ENCODE measurements around the gene ADI1.
A peak's percentile ranks its signal among the peaks of the same experiment; 100 is the strongest.

Gene ADI1

GRCh38 chr2:3519255-3520205 lies at the start of gene ADI1:
Gene ADI1 (minus strand): TSS chr2:3519531. CDS start chr2:3519487, 44 bp downstream.
- peaks cover 0 to 31% (median 25%) of the 10 kb centered on the region in 11 experiments; a peak in 20 of 22 replicates for H3K36me3 ChIP-seq
- peak within 1 kb of the TSS; percentile 76 to 91 (median 80) for H3K4me3 ChIP-seq
- peaks cover 20 to 53% (median 30%) of the 10 kb centered on the region in 10 experiments for H3K4me1 ChIP-seq
- no peaks in the 10 kb centered on the region for H4K20me1 ChIP-seq
- H3K27ac ChIP-seq: peak within 1 kb of the TSS; percentile 82 to 97 (median 91)
- H3K9me3 ChIP-seq (replicated peaks in 1 of 11): peaks cover 18 to 27% (median 24%) of the 10 kb centered on the region in 11 experiments; a peak in 21 of 22 replicates
- H3K9ac ChIP-seq: peak within 1 kb of the TSS; percentile 86 to 94 (median 91)
- no peaks in the 10 kb centered on the region for H3K27me3 ChIP-seq
- no peak for TF ChIP-seq Cebpa-rat (IDR thresholded peaks at IDR 0.05)
- peak within 1 kb of the TSS; percentile 92 to 99 (median 95) for H3K4me2 ChIP-seq

DNA sequence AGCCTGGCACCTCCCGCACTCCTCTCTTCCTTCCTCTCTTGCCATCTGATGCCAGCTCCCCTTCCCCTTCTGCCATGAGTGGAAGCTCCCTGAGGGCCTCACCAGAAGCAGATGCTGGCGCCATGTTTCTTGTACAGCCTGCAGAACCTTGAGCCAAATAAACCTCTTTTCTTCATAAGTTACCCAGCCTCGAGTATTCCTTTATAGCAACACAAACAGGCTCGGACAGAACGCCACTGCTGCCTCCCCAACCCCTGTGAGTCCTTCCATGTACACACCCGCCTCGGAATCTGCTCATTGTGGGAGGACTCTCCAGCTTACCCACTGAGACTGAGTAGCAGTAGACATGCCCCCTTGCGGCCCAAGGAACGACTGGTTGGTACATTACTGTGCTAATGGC lies 47.5 kb upstream of the ADI1 start:
- H3K4me2 ChIP-seq: peak overlapping the region in 2 of 11 experiments; percentile 18 to 36; a peak in 2 of 22 replicates
- H3K27me3 ChIP-seq: no peaks in the 10 kb centered on the region
- no peak overlapping the region for H3K27ac ChIP-seq
- H4K20me1 ChIP-seq: no peaks in the 10 kb centered on the region
- H3K4me3 ChIP-seq: no peak overlapping the region
- no peak for TF ChIP-seq Cebpa-rat (IDR thresholded peaks at IDR 0.05)
- H3K9ac ChIP-seq: no peak overlapping the region
- H3K4me1 ChIP-seq: peaks cover 18 to 53% (median 43%) of the 10 kb centered on the region in 10 experiments
- H3K9me3 ChIP-seq (replicated peaks in 1 of 11): peaks cover 0 to 6% (median 0%) of the 10 kb centered on the region in 11 experiments; a peak in 3 of 22 replicates
- H3K36me3 ChIP-seq: peaks cover 0 to 2% (median 0%) of the 10 kb centered on the region in 11 experiments; a peak in 1 of 22 replicates

- H3K9me3 ChIP-seq (replicated peaks in 1 of 11): peaks cover 0 to 6% (median 0%) of the 10 kb centered on the region in 11 experiments; a peak in 3 of 22 replicates
- H3K9ac ChIP-seq: no peak overlapping the region
- no peak overlapping the region for H3K4me3 ChIP-seq
- no peak overlapping the region for H3K27ac ChIP-seq
- no peak for TF ChIP-seq Cebpa-rat (IDR thresholded peaks at IDR 0.05)
- H4K20me1 ChIP-seq: no peaks in the 10 kb centered on the region
- H3K27me3 ChIP-seq: no peaks in the 10 kb centered on the region
- peaks cover 0 to 8% (median 0%) of the 10 kb centered on the region in 11 experiments; a peak in 3 of 22 replicates for H3K36me3 ChIP-seq
- peak overlapping the region in 1 of 11 experiments; percentile 83; a peak in 2 of 22 replicates for H3K4me2 ChIP-seq
- H3K4me1 ChIP-seq: peaks cover 22 to 57% (median 47%) of the 10 kb centered on the region in 10 experiments
Observed at GRCh38 chr2:3565117-3565516, 45.8 kb upstream of the ADI1 start.

DNA sequence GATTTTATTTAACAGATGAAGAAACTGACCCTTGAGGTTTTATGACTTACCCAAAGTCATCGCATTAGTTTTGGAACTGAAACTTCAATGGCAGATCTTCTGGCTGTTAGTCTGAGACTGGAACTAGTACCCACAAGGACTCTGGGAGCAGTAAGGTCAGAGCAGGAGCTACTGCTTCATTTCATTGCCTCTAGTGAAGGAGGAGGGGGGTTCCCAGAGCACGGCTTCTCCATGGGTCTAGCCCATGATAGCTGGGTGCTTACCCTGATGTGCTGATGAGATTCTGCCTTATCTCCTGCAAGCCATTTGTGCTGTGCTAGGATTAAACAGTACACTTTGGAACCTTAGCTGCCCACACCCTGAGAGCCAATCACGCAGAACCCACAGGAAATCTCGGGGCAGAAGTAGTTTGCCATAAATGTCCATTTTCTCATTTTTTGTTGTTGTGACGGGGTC lies 44.2 kb upstream of the ADI1 start:
- Histone ChIP-seq H3K4me1 (peaks cover 36 to 63% (median 54%) of the 10 kb centered on the region in 10 experiments), H3K4me2 (peak overlapping the region; percentile 63 to 91 (median 78)), H3K27me3 (no peaks in the 10 kb centered on the region), H3K9me3 (replicated peaks in 1 of 11) (peaks cover 0 to 6% (median 0%) of the 10 kb centered on the region in 11 experiments; a peak in 3 of 22 replicates), H3K4me3 (peak overlapping the region in 3 of 10 experiments; percentile 15 to 25 (median 25); a peak in 5 of 20 replicates), H4K20me1 (no peaks in the 10 kb centered on the region), H3K36me3 (peaks cover 0 to 9% (median 0%) of the 10 kb centered on the region in 11 experiments; a peak in 3 of 22 replicates), H3K9ac (peak overlapping the region in 10 of 11 experiments; percentile 10 to 62 (median 41); a peak in 14 of 22 replicates), H3K27ac (peak overlapping the region in 10 of 11 experiments; percentile 25 to 69 (median 55); a peak in 17 of 22 replicates)
- TF ChIP-seq Cebpa-rat (IDR thresholded peaks at IDR 0.05): no peak

DNA sequence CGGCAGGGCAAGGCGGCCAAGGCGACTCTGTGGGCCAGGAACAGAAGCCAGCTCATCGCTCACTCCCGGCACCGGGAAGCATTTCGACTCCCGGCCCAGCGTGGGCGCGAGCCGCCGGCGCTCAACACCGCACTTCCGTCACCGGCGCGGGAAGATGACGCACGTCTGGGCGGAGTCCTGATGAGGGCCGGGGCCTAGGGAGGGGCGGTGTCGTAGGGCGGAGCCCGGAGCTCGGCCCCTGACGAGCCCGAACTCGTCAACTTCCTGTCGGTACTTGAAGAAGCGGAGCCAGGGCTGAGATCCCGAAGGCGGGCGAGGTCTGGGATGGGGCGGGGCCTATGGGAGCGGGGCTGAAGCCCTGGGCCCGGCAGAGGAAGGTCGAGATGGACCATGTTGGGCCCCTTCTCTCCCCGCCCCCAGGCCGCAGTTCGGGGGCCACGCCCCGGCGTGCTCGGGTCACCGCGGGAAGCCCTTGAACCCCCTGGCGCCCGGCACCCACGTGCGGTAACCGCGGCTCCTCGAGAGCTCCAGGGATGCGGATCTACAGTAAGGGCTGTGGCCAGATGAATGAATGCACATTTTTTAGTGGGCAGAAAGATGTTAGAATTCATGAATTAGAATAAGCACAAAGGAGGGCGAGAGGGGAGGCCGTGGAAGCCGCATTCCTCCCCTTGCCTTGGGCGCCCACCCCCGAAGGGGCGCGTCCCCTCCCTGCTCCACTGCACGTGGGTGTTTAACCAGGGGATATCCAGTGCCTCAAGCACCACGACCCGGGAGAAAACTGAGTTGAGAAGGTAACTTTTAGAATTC lies 39.1 kb upstream of the ADI1 start, which contains the start of gene RNASEH1:
TSS of gene RNASEH1 (minus strand) at position 129 of the 810 bp plus-strand sequence. CDS start at position 56, 73 bp downstream.
- peaks cover 39 to 49% (median 43%) of the 10 kb centered on the region in 10 experiments for H3K4me1 ChIP-seq
- TF ChIP-seq Cebpa-rat (IDR thresholded peaks at IDR 0.05): no peak
- H3K27me3 ChIP-seq: no peaks in the 10 kb centered on the region
- H3K4me3 ChIP-seq: peak within 1 kb of the TSS; percentile 79 to 99 (median 91)
- peak within 1 kb of the TSS; percentile 81 to 97 (median 94) for H3K27ac ChIP-seq
- H3K36me3 ChIP-seq: peaks cover 30 to 45% (median 35%) of the 10 kb centered on the region in 11 experiments
- peak within 1 kb of the TSS; percentile 86 to 97 (median 92) for H3K4me2 ChIP-seq
- H3K9me3 ChIP-seq (replicated peaks in 1 of 11): no peaks in the 10 kb centered on the region
- peaks cover 0 to 14% (median 5%) of the 10 kb centered on the region in 11 experiments; a peak in 10 of 22 replicates for H4K20me1 ChIP-seq
- H3K9ac ChIP-seq: peak within 1 kb of the TSS; percentile 93 to 98 (median 96)

DNA sequence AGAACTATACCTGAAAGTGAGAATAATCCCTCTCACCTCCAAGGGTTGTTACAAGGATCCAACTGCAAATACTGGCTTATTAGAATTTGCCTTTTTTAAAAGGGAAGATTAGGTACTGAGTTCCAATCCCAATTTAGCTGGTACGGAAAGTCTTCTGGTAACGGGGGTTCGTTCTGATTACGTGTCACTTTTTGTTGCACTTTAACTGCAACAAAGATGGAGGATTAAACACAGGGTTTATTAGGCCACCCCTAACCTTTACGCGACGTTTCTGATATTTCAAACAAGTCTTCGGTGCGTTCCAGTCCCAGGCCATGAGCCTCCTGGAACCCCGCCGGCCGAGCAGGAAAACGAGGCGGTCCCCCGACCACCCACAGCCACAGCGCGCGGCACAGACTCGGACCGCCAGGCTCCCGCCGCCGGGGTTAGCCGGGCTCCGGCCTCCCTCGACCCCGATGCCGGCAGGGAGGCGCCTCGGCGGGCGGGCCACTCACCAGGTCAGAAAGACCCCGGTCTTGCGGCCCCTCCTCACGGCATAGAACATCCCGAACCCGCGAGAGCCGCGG lies 38.4 kb upstream of the ADI1 start:
- peaks cover 33 to 52% (median 41%) of the 10 kb centered on the region in 11 experiments for H3K36me3 ChIP-seq

DNA sequence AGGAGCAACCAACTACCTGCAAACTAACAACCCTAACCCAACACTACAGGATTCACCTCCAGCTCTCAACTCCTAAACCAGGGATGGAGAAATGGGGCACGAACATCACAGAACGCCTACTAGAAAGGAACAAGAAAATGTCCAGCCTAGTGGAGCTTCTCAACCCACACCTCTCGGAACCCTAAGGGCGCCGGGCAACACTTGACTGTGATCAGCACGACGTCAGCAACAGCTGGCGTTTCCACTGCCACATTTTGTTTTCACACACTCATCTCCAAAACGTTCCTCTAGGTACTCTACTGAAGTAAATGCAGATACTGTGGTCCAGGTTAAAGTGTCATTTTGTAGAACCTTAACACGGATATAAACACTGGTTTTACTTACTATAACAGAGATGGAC lies 34.6 kb upstream of the ADI1 start:
- TF ChIP-seq Cebpa-rat (IDR thresholded peaks at IDR 0.05): no peak
- H3K27ac ChIP-seq: no peak overlapping the region
- H3K36me3 ChIP-seq: peaks cover 68 to 79% (median 76%) of the 10 kb centered on the region in 11 experiments
- peaks cover 13 to 24% (median 18%) of the 10 kb centered on the region in 10 experiments for H3K4me1 ChIP-seq
- no peaks in the 10 kb centered on the region for H3K9me3 ChIP-seq (replicated peaks in 1 of 11)
- H4K20me1 ChIP-seq: peaks cover 0 to 32% (median 9%) of the 10 kb centered on the region in 11 experiments; a peak in 12 of 22 replicates
- peak overlapping the region in 2 of 11 experiments; percentile 28 to 34; a peak in 1 of 22 replicates for H3K9ac ChIP-seq
- H3K27me3 ChIP-seq: no peaks in the 10 kb centered on the region
- H3K4me3 ChIP-seq: no peak overlapping the region
- H3K4me2 ChIP-seq: no peak overlapping the region

More for the DNA sequence above, 38.4 kb upstream of the ADI1 start:
- Histone ChIP-seq H3K27ac (peak overlapping the region; percentile 81 to 97 (median 94)), H3K9me3 (replicated peaks in 1 of 11) (no peaks in the 10 kb centered on the region), H3K4me3 (peak overlapping the region; percentile 79 to 99 (median 91)), H4K20me1 (peaks cover 0 to 21% (median 7%) of the 10 kb centered on the region in 11 experiments; a peak in 10 of 22 replicates), H3K4me1 (peaks cover 35 to 46% (median 37%) of the 10 kb centered on the region in 10 experiments), H3K27me3 (no peaks in the 10 kb centered on the region), H3K9ac (peak overlapping the region; percentile 93 to 98 (median 96)), H3K4me2 (peak overlapping the region; percentile 76 to 97 (median 92))
- TF ChIP-seq Cebpa-rat (IDR thresholded peaks at IDR 0.05): no peak

- Histone ChIP-seq H3K27me3 (no peaks in the 10 kb centered on the region), H3K9ac (no peak overlapping the region), H3K9me3 (replicated peaks in 1 of 11) (no peaks in the 10 kb centered on the region), H3K27ac (no peak overlapping the region), H3K4me1 (no peaks in the 10 kb centered on the region), H3K4me3 (no peak overlapping the region), H3K4me2 (no peak overlapping the region), H3K36me3 (peaks cover 96 to 99% (median 98%) of the 10 kb centered on the region in 11 experiments), H4K20me1 (peaks cover 0 to 48% (median 18%) of the 10 kb centered on the region in 11 experiments; a peak in 16 of 22 replicates)
- TF ChIP-seq Cebpa-rat (IDR thresholded peaks at IDR 0.05): no peak
Observed at GRCh38 chr2:3547915-3548314, 28.6 kb upstream of the ADI1 start.

Measured in BLaER1 treated with 17β-estradiol and CSF1 and Interleukin-3, amounts not matched to agents 10 nM and 100 nM (cell line).